Psoas muscle (tissue), 8 donors: ENCODE measurements around the gene HGF. TPM values are rescaled to one million over a fixed set of nuclear protein-coding genes. Genes with fewer than 3 reads are reported as not detected.

Experiments
- ATAC-seq, 4 donors: fragments of 200-7000 bp; cut with Tn5 transposase; one replicate each; pipeline ENCODE4 v1.9.1; 2020; ENCODE audit warnings: moderate library complexity in 3 of 4, mild to moderate bottlenecking in 2 of 4
- DNase-seq, 2 donors: peaks; one replicate each; pipeline ENCODE4 v3.0.0-alpha.2; 2020
- H3K27ac ChIP-seq: fragments of 200-600 bp; one replicate; pipeline ENCODE4 v1.8.0; 2022
- H3K27me3 ChIP-seq, 3 donors: fragments of 200-600 bp in 1 of 3; one replicate each; pipeline versions ENCODE4 v1.6.1 to v1.8.0; 2013 to 2022; ENCODE audit warnings: low read length in 2 of 3, mild to moderate bottlenecking in 2 of 3, moderate library complexity in 1 of 3; ENCODE audit not compliant: insufficient read depth in 3 of 3
- H3K36me3 ChIP-seq, 2 donors: fragments of 200-600 bp in 1 of 2; one replicate each; pipeline versions ENCODE4 v1.6.1 to v1.8.0; 2013 to 2022; ENCODE audit warnings: low read depth in 1 of 2, mild to moderate bottlenecking in 1 of 2, moderate library complexity in 1 of 2; ENCODE audit not compliant: insufficient read depth in 1 of 2
- H3K4me1 ChIP-seq: fragments of 200-600 bp; one replicate; pipeline ENCODE4 v1.8.0; 2022
- H3K4me3 ChIP-seq: fragments of 200-600 bp; one replicate; pipeline ENCODE4 v1.8.0; 2022; ENCODE audit warnings: mild to moderate bottlenecking
- H3K9me3 ChIP-seq: fragments of 200-600 bp; one replicate; pipeline ENCODE4 v1.8.0; 2022
- CTCF ChIP-seq: fragments of 200-600 bp; IDR thresholded peaks from one replicate; pipeline ENCODE4 v1.8.0; 2022; ENCODE audit warnings: antibody characterized with exemption
- WGBS, 3 donors: extraction: QIAGEN DNeasy Blood & Tissue Kit; methylation state at CpG; one replicate each; pipeline versions ENCODE4 v1.1.6 to v1.1.7; 2013; 5-methylcytosine and 5-hydroxymethylcytosine counted together
- intact Hi-C, 2 donors: fragments of 100-400 bp; cut with DNase I; formaldehyde crosslinking; loops; one replicate each; pipeline versions ENCODE4 v1.11.0 to v1.14.2; 2022
- polyA plus RNA-seq, 3 donors: library from polyadenylated mRNA; stranded (reverse); fragments of 200-250 nt; gene quantifications; one replicate each; pipeline ENCODE4 v1.2.3, GENCODE V29; 2013
- total RNA-seq, 4 donors: library from RNA; stranded (reverse); fragmentation: NEBNext Ultra II Directional in 2 of 4; extraction: Animal tissue kit (Norgen Biotek cat#: 25700) in 2 of 4; gene quantifications; one replicate each; pipeline versions ENCODE4 v1.2.1 to v1.2.4, GENCODE V29; 2021 to 2023
- donor health status: healthy with polysubstance abuse.
- donor health status: DM: no; HTN: no; CAD: no; lungs with moderate emphysema.
- donor health status: Bipolar disorder and iron deficiency.
- donor health status: healthy.
- donor health status: DM: yes; HTN: yes; CAD: no.
- donor health status: DM: no; HTN: no; CAD: no.
- donor health status: DM: no; HTN: no; CAD: no.
- donor health status: DM: yes; HTN: yes; CAD: no.

Gene HGF
- total and polyA plus RNA-seq, 7 donors = 0.25 to 3.7 (median 0.78) TPM

- Histone ChIP-seq H3K4me3 (peak overlapping the region; percentile 54), H3K4me1 (no peaks in the 10 kb centered on the region), H3K27ac (no peak overlapping the region), H3K36me3 (no peaks in the 10 kb centered on the region), H3K27me3 (peaks cover 0 to 3% (median 0%) of the 10 kb centered on the region in 3 donors), H3K9me3 (no peaks in the 10 kb centered on the region)
- 43 to 47% (median 45%) methylated on average over 9 of the region's 9 CpGs for WGBS, 3 donors
- intact Hi-C loops = no loop called here
- DNase-seq (no peak), ATAC-seq (no peak)
- no peak for TF ChIP-seq CTCF
These were observed 682 bp downstream of the HGF start for GRCh38 chr7:81768951-81769778.

GRCh38 chr7:81767926-81768325, 1.9 kb downstream of the HGF start:
- H3K9me3 ChIP-seq = no peaks in the 10 kb centered on the region
- H3K4me3 ChIP-seq = peak overlapping the region; percentile 54
- 51 to 60% (median 54%) methylated on average over 5 of the region's 5 CpGs for WGBS, 3 donors
- H3K36me3 ChIP-seq = no peaks in the 10 kb centered on the region
- no peaks in the 10 kb centered on the region for H3K4me1 ChIP-seq
- no peak for ATAC-seq
- peak in 1 of 2 donors; percentile 14 for DNase-seq
- H3K27ac ChIP-seq = no peak overlapping the region
- peaks cover 0 to 3% (median 0%) of the 10 kb centered on the region in 3 donors for H3K27me3 ChIP-seq
- intact Hi-C loops = no loop called here
- TF ChIP-seq CTCF = no peak

GRCh38 chr7:81761821-81762220, 8.0 kb downstream of the HGF start:
- Histone ChIP-seq H3K4me3 (no peak overlapping the region), H3K36me3 (no peaks in the 10 kb centered on the region), H3K4me1 (no peaks in the 10 kb centered on the region), H3K27me3 (no peaks in the 10 kb centered on the region), H3K9me3 (no peaks in the 10 kb centered on the region), H3K27ac (no peak overlapping the region)
- intact Hi-C loops = no loop called here
- no peak for DNase-seq
- no peak for ATAC-seq
- WGBS, 3 donors = 71 to 84% (median 76%) methylated on average over 2 of the region's 2 CpGs
- TF ChIP-seq CTCF = no peak

- Histone ChIP-seq H3K27me3 (no peaks in the 10 kb centered on the region), H3K27ac (no peak overlapping the region), H3K4me1 (no peaks in the 10 kb centered on the region), H3K36me3 (no peaks in the 10 kb centered on the region), H3K4me3 (no peak overlapping the region), H3K9me3 (no peaks in the 10 kb centered on the region)
- 56 to 79% (median 57%) methylated on average over 1 of the region's 1 CpG for WGBS, 3 donors
- ATAC-seq (no peak), DNase-seq (no peak)
- intact Hi-C loops = no loop called here
- TF ChIP-seq CTCF = no peak
These were observed 8.8 kb downstream of the HGF start for GRCh38 chr7:81761031-81761430.
